ENCODE results near the gene MTX2. TPM values are rescaled to one million over a fixed set of nuclear protein-coding genes. Genes with fewer than 3 reads are reported as not detected.
"Not testable (repeated sequence)": the region's sequence is repeated elsewhere in the genome, so short reads cannot be mapped to it uniquely, and the experiment has no call there.

MTX2 gene
- polyA plus RNA-seq, 1 donor, result 53.3 TPM

GRCh38 chr2:176291335-176291734 is 22.1 kb downstream of the MTX2 start:
- DNase-seq, result no peak

- DNase-seq, result no peak
Measured at GRCh38 chr2:176291809-176292283, 22.6 kb downstream of the MTX2 start.

GRCh38 chr2:176292608-176293007 is 23.4 kb downstream of the MTX2 start:
- no peak for DNase-seq

GRCh38 chr2:176293334-176293733 is 24.1 kb downstream of the MTX2 start:
- DNase-seq, result no peak

GRCh38 chr2:176297067-176297466 is 27.8 kb downstream of the MTX2 start:
- no peak for DNase-seq

- no peak for DNase-seq
Measured at GRCh38 chr2:176297737-176298136, 28.5 kb downstream of the MTX2 start.

GRCh38 chr2:176306020-176306419 is 36.8 kb downstream of the MTX2 start:
- DNase-seq, result not testable (repeated sequence)

- no peak for DNase-seq
Measured at GRCh38 chr2:176317199-176317598, 48.0 kb downstream of the MTX2 start.

GRCh38 chr2:176317623-176318065 is 48.4 kb downstream of the MTX2 start:
- no peak for DNase-seq

- DNase-seq, result no peak
Measured at GRCh38 chr2:176321916-176322315, 52.7 kb downstream of the MTX2 start.

- DNase-seq, result no peak
Measured at GRCh38 chr2:176324862-176325261, 55.6 kb downstream of the MTX2 start.

GRCh38 chr2:176325732-176326131 is 56.5 kb downstream of the MTX2 start:
- DNase-seq, result no peak

GRCh38 chr2:176328149-176328548 is 58.9 kb downstream of the MTX2 start:
- DNase-seq, result no peak

GRCh38 chr2:176330612-176331011 is 61.4 kb downstream of the MTX2 start:
- DNase-seq, result no peak

GRCh38 chr2:176331646-176332045 is 62.4 kb downstream of the MTX2 start:
- DNase-seq, result no peak

- DNase-seq, result no peak
Measured at GRCh38 chr2:176334729-176335128, 65.5 kb downstream of the MTX2 start.

GRCh38 chr2:176338395-176338794 is 69.2 kb downstream of the MTX2 start:
- DNase-seq, result no peak

GRCh38 chr2:176339208-176339607 is 70.0 kb downstream of the MTX2 start:
- no peak for DNase-seq

GRCh38 chr2:176356251-176356650 is 87.0 kb downstream of the MTX2 start:
- no peak for DNase-seq

GRCh38 chr2:176364273-176364977 is 95.2 kb downstream of the MTX2 start:
- DNase-seq, result no peak

- no peak for DNase-seq
Measured at GRCh38 chr2:176368349-176368748, 99.1 kb downstream of the MTX2 start.

- no peak for DNase-seq
Measured at GRCh38 chr2:176370467-176371171, 101.4 kb downstream of the MTX2 start.

- not testable (repeated sequence) for DNase-seq
Measured at GRCh38 chr2:176373155-176373554, 103.9 kb downstream of the MTX2 start.

GRCh38 chr2:176378323-176378722 is 109.1 kb downstream of the MTX2 start:
- no peak for DNase-seq

Measured in hindlimb muscle (tissue), 1 donor.